Measurements from ENCODE around the gene REC114.

The REC114 gene

GRCh38 chr15:73564255-73564654 lies 121.3 kb downstream of the REC114 start:
- DNase-seq, result no peak
- WGBS (ENCODE audit: extremely low coverage, insufficient coverage, low lambda C conversion rate), result no CpG with 5 or more reads among the region's 6 CpGs
- H3K56ac ChIP-seq (ENCODE audit: low read length), result no peak overlapping the region

GRCh38 chr15:73567020-73567419 lies 124.1 kb downstream of the REC114 start:
- peaks cover 2% of the 10 kb centered on the region for H3K36me3 ChIP-seq (ENCODE audit: control insufficient read depth, insufficient read depth, low read length)
- no peak overlapping the region for H2AK5ac ChIP-seq (ENCODE audit: low read length)

More at GRCh38 chr15:73564255-73564654, 121.3 kb downstream of the REC114 start:
- no peak overlapping the region for H2BK5ac ChIP-seq (ENCODE audit: low read length)
- no peaks in the 10 kb centered on the region for H3K79me1 ChIP-seq (ENCODE audit: low read length)
- H4K8ac ChIP-seq (ENCODE audit: low read depth, low read length), result no peak overlapping the region
- no peak overlapping the region for H2BK15ac ChIP-seq (replicated peaks; ENCODE audit: low read depth)
- H3K27me3 ChIP-seq (ENCODE audit: insufficient read depth, low read length, poor library complexity), result no peaks in the 10 kb centered on the region
- no peak overlapping the region for H3K4ac ChIP-seq (ENCODE audit: low read depth, low read length)
- H4K5ac ChIP-seq (ENCODE audit: low read length), result no peak overlapping the region
- H3K79me2 ChIP-seq (ENCODE audit: control insufficient read depth, insufficient read depth, low read length), result no peaks in the 10 kb centered on the region
- H3K4me1 ChIP-seq (ENCODE audit: control insufficient read depth, low read depth, low read length), result no peaks in the 10 kb centered on the region
- H2AK5ac ChIP-seq (ENCODE audit: low read length), result no peak overlapping the region
- no peak overlapping the region for H3K18ac ChIP-seq (ENCODE audit: low read length)
- no peak overlapping the region for H3K4me2 ChIP-seq (ENCODE audit: low read length)
- H2BK120ac ChIP-seq (ENCODE audit: low read depth, low read length), result no peak overlapping the region
- no peak overlapping the region for H3K9ac ChIP-seq (ENCODE audit: low read length)
- H3K4me3 ChIP-seq (ENCODE audit: low read length), result no peak overlapping the region
- H3K36me3 ChIP-seq (ENCODE audit: control insufficient read depth, insufficient read depth, low read length), result no peaks in the 10 kb centered on the region
- no peak overlapping the region for H3K23ac ChIP-seq (ENCODE audit: low read length)
- H3K27ac ChIP-seq (ENCODE audit: low read depth, low read length), result no peak overlapping the region

GRCh38 chr15:73568564-73569280 lies 125.8 kb downstream of the REC114 start:
- no peaks in the 10 kb centered on the region for H3K79me2 ChIP-seq (ENCODE audit: control insufficient read depth, insufficient read depth, low read length)
- no peak overlapping the region for H4K5ac ChIP-seq (ENCODE audit: low read length)
- H3K4me2 ChIP-seq (ENCODE audit: low read length), result no peak overlapping the region
- H3K27ac ChIP-seq (ENCODE audit: low read depth, low read length), result no peak overlapping the region
- H3K4ac ChIP-seq (ENCODE audit: low read depth, low read length), result no peak overlapping the region
- no peak overlapping the region for H2BK15ac ChIP-seq (replicated peaks; ENCODE audit: low read depth)
- H3K36me3 ChIP-seq (ENCODE audit: control insufficient read depth, insufficient read depth, low read length), result peaks cover 4% of the 10 kb centered on the region
- no peak overlapping the region for H3K4me3 ChIP-seq (ENCODE audit: low read length)
- no peak overlapping the region for H3K9ac ChIP-seq (ENCODE audit: low read length)
- H2BK5ac ChIP-seq (ENCODE audit: low read length), result no peak overlapping the region
- no peak overlapping the region for H3K56ac ChIP-seq (ENCODE audit: low read length)
- no peak overlapping the region for H2BK120ac ChIP-seq (ENCODE audit: low read depth, low read length)
- no peak overlapping the region for H2AK5ac ChIP-seq (ENCODE audit: low read length)
- no peak overlapping the region for H4K8ac ChIP-seq (ENCODE audit: low read depth, low read length)
- H3K27me3 ChIP-seq (ENCODE audit: insufficient read depth, low read length, poor library complexity), result no peaks in the 10 kb centered on the region
- H3K23ac ChIP-seq (ENCODE audit: low read length), result no peak overlapping the region
- H3K79me1 ChIP-seq (ENCODE audit: low read length), result no peaks in the 10 kb centered on the region
- H3K4me1 ChIP-seq (ENCODE audit: control insufficient read depth, low read depth, low read length), result no peaks in the 10 kb centered on the region
- no peak overlapping the region for H3K18ac ChIP-seq (ENCODE audit: low read length)
- no CpG with 5 or more reads among the region's 7 CpGs for WGBS (ENCODE audit: extremely low coverage, insufficient coverage, low lambda C conversion rate)
- no peak for DNase-seq

More at GRCh38 chr15:73567020-73567419, 124.1 kb downstream of the REC114 start:
- Histone ChIP-seq H3K4ac (ENCODE audit: low read depth, low read length) (no peak overlapping the region), H3K4me1 (ENCODE audit: control insufficient read depth, low read depth, low read length) (no peaks in the 10 kb centered on the region), H3K23ac (ENCODE audit: low read length) (no peak overlapping the region), H2BK120ac (ENCODE audit: low read depth, low read length) (no peak overlapping the region), H3K4me2 (ENCODE audit: low read length) (no peak overlapping the region), H3K79me2 (ENCODE audit: control insufficient read depth, insufficient read depth, low read length) (no peaks in the 10 kb centered on the region), H3K79me1 (ENCODE audit: low read length) (no peaks in the 10 kb centered on the region), H4K8ac (ENCODE audit: low read depth, low read length) (no peak overlapping the region), H3K18ac (ENCODE audit: low read length) (no peak overlapping the region), H2BK5ac (ENCODE audit: low read length) (no peak overlapping the region), H3K27me3 (ENCODE audit: insufficient read depth, low read length, poor library complexity) (no peaks in the 10 kb centered on the region), H4K5ac (ENCODE audit: low read length) (no peak overlapping the region), H2BK15ac (replicated peaks; ENCODE audit: low read depth) (no peak overlapping the region), H3K56ac (ENCODE audit: low read length) (no peak overlapping the region), H3K9ac (ENCODE audit: low read length) (no peak overlapping the region), H3K27ac (ENCODE audit: low read depth, low read length) (no peak overlapping the region), H3K4me3 (ENCODE audit: low read length) (no peak overlapping the region)
- no CpG with 5 or more reads among the region's 1 CpG for WGBS (ENCODE audit: extremely low coverage, insufficient coverage, low lambda C conversion rate)
- DNase-seq, result no peak

GRCh38 chr15:73569361-73569760 lies 126.4 kb downstream of the REC114 start:
- Histone ChIP-seq H3K4ac (ENCODE audit: low read depth, low read length) (no peak overlapping the region), H2BK5ac (ENCODE audit: low read length) (no peak overlapping the region), H3K79me2 (ENCODE audit: control insufficient read depth, insufficient read depth, low read length) (no peaks in the 10 kb centered on the region), H3K18ac (ENCODE audit: low read length) (no peak overlapping the region), H3K79me1 (ENCODE audit: low read length) (no peaks in the 10 kb centered on the region), H3K4me3 (ENCODE audit: low read length) (no peak overlapping the region), H4K5ac (ENCODE audit: low read length) (no peak overlapping the region), H3K36me3 (ENCODE audit: control insufficient read depth, insufficient read depth, low read length) (peaks cover 4% of the 10 kb centered on the region), H3K23ac (ENCODE audit: low read length) (no peak overlapping the region), H3K56ac (ENCODE audit: low read length) (no peak overlapping the region), H2BK15ac (replicated peaks; ENCODE audit: low read depth) (no peak overlapping the region), H3K9ac (ENCODE audit: low read length) (no peak overlapping the region), H3K4me2 (ENCODE audit: low read length) (no peak overlapping the region), H3K4me1 (ENCODE audit: control insufficient read depth, low read depth, low read length) (no peaks in the 10 kb centered on the region), H2BK120ac (ENCODE audit: low read depth, low read length) (no peak overlapping the region), H3K27ac (ENCODE audit: low read depth, low read length) (no peak overlapping the region), H3K27me3 (ENCODE audit: insufficient read depth, low read length, poor library complexity) (no peaks in the 10 kb centered on the region), H4K8ac (ENCODE audit: low read depth, low read length) (no peak overlapping the region), H2AK5ac (ENCODE audit: low read length) (no peak overlapping the region)
- peak; percentile 28 for DNase-seq
- no CpG with 5 or more reads among the region's 3 CpGs for WGBS (ENCODE audit: extremely low coverage, insufficient coverage, low lambda C conversion rate)

GRCh38 chr15:73570355-73571032 lies 127.5 kb downstream of the REC114 start:
- Histone ChIP-seq H4K8ac (ENCODE audit: low read depth, low read length) (no peak overlapping the region), H2BK120ac (ENCODE audit: low read depth, low read length) (no peak overlapping the region), H3K27me3 (ENCODE audit: insufficient read depth, low read length, poor library complexity) (no peaks in the 10 kb centered on the region), H2BK5ac (ENCODE audit: low read length) (no peak overlapping the region), H3K36me3 (ENCODE audit: control insufficient read depth, insufficient read depth, low read length) (peaks cover 4% of the 10 kb centered on the region), H3K79me2 (ENCODE audit: control insufficient read depth, insufficient read depth, low read length) (no peaks in the 10 kb centered on the region), H3K23ac (ENCODE audit: low read length) (no peak overlapping the region), H3K18ac (ENCODE audit: low read length) (no peak overlapping the region), H3K27ac (ENCODE audit: low read depth, low read length) (no peak overlapping the region), H3K4me1 (ENCODE audit: control insufficient read depth, low read depth, low read length) (no peaks in the 10 kb centered on the region), H4K5ac (ENCODE audit: low read length) (no peak overlapping the region), H2BK15ac (replicated peaks; ENCODE audit: low read depth) (no peak overlapping the region), H3K4me3 (ENCODE audit: low read length) (no peak overlapping the region), H3K79me1 (ENCODE audit: low read length) (no peaks in the 10 kb centered on the region), H3K4me2 (ENCODE audit: low read length) (no peak overlapping the region), H3K9ac (ENCODE audit: low read length) (no peak overlapping the region), H2AK5ac (ENCODE audit: low read length) (no peak overlapping the region), H3K4ac (ENCODE audit: low read depth, low read length) (no peak overlapping the region), H3K56ac (ENCODE audit: low read length) (no peak overlapping the region)
- DNase-seq, result no peak
- WGBS (ENCODE audit: extremely low coverage, insufficient coverage, low lambda C conversion rate), result no CpG with 5 or more reads among the region's 7 CpGs

Measured in mesendoderm (in vitro differentiated cells).